ENCODE measurements around the gene PRTFDC1. TPM values are rescaled to one million over a fixed set of nuclear protein-coding genes. Genes with fewer than 3 reads are reported as not detected.

Gene PRTFDC1
- total RNA-seq, 1 experiment from 2014 or later, result not detected

- Mint-ChIP-seq H3K27me3 (ENCODE audit: insufficient read depth, unreplicated experiment) (no peaks in the 10 kb centered on the region), H3K27ac (ENCODE audit: low read depth, unreplicated experiment) (no peak overlapping the region), H3K9me3 (ENCODE audit: unreplicated experiment) (no peaks in the 10 kb centered on the region), H3K4me3 (ENCODE audit: unreplicated experiment) (no peak overlapping the region), H3K4me1 (ENCODE audit: insufficient read depth, unreplicated experiment) (no peaks in the 10 kb centered on the region), H3K36me3 (ENCODE audit: insufficient read depth, unreplicated experiment) (no peaks in the 10 kb centered on the region)
- no peak for TF ChIP-seq CTCF (IDR thresholded peaks at IDR 0.05; ENCODE audit: unreplicated experiment)
- no TSS peak for BruUV-seq (replicated peaks)
- intact Hi-C loops (cut with micrococcal nuclease), result no loop called here
- ChIA-PET CTCF (interaction anchor here (0.8 kb wide), 1 partner anchor 15 kb away, joined by 3 read pairs; no protein-coding TSS in a partner anchor), POLR2A (no interaction called here)
- DNase-seq (ENCODE audit: unreplicated experiment), result no peak
Observed at GRCh38 chr10:24806262-24806661, 146.1 kb downstream of the PRTFDC1 start.

GRCh38 chr10:24804956-24805355 is 147.4 kb downstream of the PRTFDC1 start:
- H3K36me3 Mint-ChIP-seq (ENCODE audit: insufficient read depth, unreplicated experiment), result no peaks in the 10 kb centered on the region
- no peak for TF ChIP-seq CTCF (IDR thresholded peaks at IDR 0.05; ENCODE audit: unreplicated experiment)
- no peak for DNase-seq (ENCODE audit: unreplicated experiment)
- no peak overlapping the region for H3K27ac Mint-ChIP-seq (ENCODE audit: low read depth, unreplicated experiment)
- no peaks in the 10 kb centered on the region for H3K27me3 Mint-ChIP-seq (ENCODE audit: insufficient read depth, unreplicated experiment)
- no peaks in the 10 kb centered on the region for H3K9me3 Mint-ChIP-seq (ENCODE audit: unreplicated experiment)
- H3K4me1 Mint-ChIP-seq (ENCODE audit: insufficient read depth, unreplicated experiment), result no peaks in the 10 kb centered on the region
- BruUV-seq (replicated peaks), result no TSS peak
- no peak overlapping the region for H3K4me3 Mint-ChIP-seq (ENCODE audit: unreplicated experiment)
- intact Hi-C loops (cut with micrococcal nuclease), result no loop called here
- ChIA-PET POLR2A (interaction anchor here (1.1 kb wide), 1 partner anchor 9 kb away, joined by 3 read pairs; no protein-coding TSS in a partner anchor), CTCF (no interaction called here)

- no peaks in the 10 kb centered on the region for H3K36me3 Mint-ChIP-seq (ENCODE audit: insufficient read depth, unreplicated experiment)
- TF ChIP-seq CTCF (IDR thresholded peaks at IDR 0.05; ENCODE audit: unreplicated experiment), result no peak
- no TSS peak for BruUV-seq (replicated peaks)
- DNase-seq (ENCODE audit: unreplicated experiment), result no peak
- H3K27ac Mint-ChIP-seq (ENCODE audit: low read depth, unreplicated experiment), result no peak overlapping the region
- H3K4me3 Mint-ChIP-seq (ENCODE audit: unreplicated experiment), result no peak overlapping the region
- H3K4me1 Mint-ChIP-seq (ENCODE audit: insufficient read depth, unreplicated experiment), result no peaks in the 10 kb centered on the region
- ChIA-PET POLR2A (no interaction called here), CTCF (interaction anchor here (0.6 kb wide), 1 partner anchor 1668 kb away, joined by 3 read pairs; no protein-coding TSS in a partner anchor)
- intact Hi-C loops (cut with micrococcal nuclease), result no loop called here
- H3K9me3 Mint-ChIP-seq (ENCODE audit: unreplicated experiment), result no peaks in the 10 kb centered on the region
- H3K27me3 Mint-ChIP-seq (ENCODE audit: insufficient read depth, unreplicated experiment), result no peaks in the 10 kb centered on the region
Observed at GRCh38 chr10:24804392-24804791, 148.0 kb downstream of the PRTFDC1 start.

- Mint-ChIP-seq H3K4me1 (ENCODE audit: insufficient read depth, unreplicated experiment) (no peaks in the 10 kb centered on the region), H3K9me3 (ENCODE audit: unreplicated experiment) (no peaks in the 10 kb centered on the region), H3K27ac (ENCODE audit: low read depth, unreplicated experiment) (no peak overlapping the region), H3K4me3 (ENCODE audit: unreplicated experiment) (no peak overlapping the region), H3K36me3 (ENCODE audit: insufficient read depth, unreplicated experiment) (no peaks in the 10 kb centered on the region), H3K27me3 (ENCODE audit: insufficient read depth, unreplicated experiment) (no peaks in the 10 kb centered on the region)
- POLR2A ChIA-PET, result no interaction called here
- DNase-seq (ENCODE audit: unreplicated experiment), result no peak
- intact Hi-C loops (cut with micrococcal nuclease), result no loop called here
- no peak for TF ChIP-seq CTCF (IDR thresholded peaks at IDR 0.05; ENCODE audit: unreplicated experiment)
- CTCF ChIA-PET, result no interaction called here
- BruUV-seq (replicated peaks), result no TSS peak
Observed at GRCh38 chr10:24802378-24802777, 150.0 kb downstream of the PRTFDC1 start.

All from MCF 10A (cell line).